Nephron (organoid): ENCODE measurements around the gene VANGL2.
A peak's percentile ranks its signal among the peaks of the same experiment; 100 is the strongest.

ENCODE experiments used
- H3K27ac Mint-ChIP-seq, 3 experiments: 2 replicates each; pipeline ENCODE4 v1.8.0; 2020; ENCODE audit warnings: mixed read lengths in 3 of 3, mild to moderate bottlenecking in 2 of 3, moderate library complexity in 1 of 3
- H3K27me3 Mint-ChIP-seq: 2 replicates; pipeline ENCODE4 v1.8.0; 2021; ENCODE audit warnings: low read depth, mild to moderate bottlenecking, moderate library complexity, mixed read lengths
- H3K36me3 Mint-ChIP-seq: 2 replicates; pipeline ENCODE4 v1.8.0; 2020; ENCODE audit warnings: low read depth, mixed read lengths
- H3K4me1 Mint-ChIP-seq: 2 replicates; pipeline ENCODE4 v1.8.0; 2020; ENCODE audit warnings: mixed read lengths
- H3K4me3 Mint-ChIP-seq, 3 experiments: 2 replicates each; pipeline ENCODE4 v1.8.0; 2020; ENCODE audit warnings: mild to moderate bottlenecking in 3 of 3, mixed read lengths in 3 of 3, moderate library complexity in 2 of 3
- H3K9me3 Mint-ChIP-seq: 2 replicates; pipeline ENCODE4 v1.8.0; 2020; ENCODE audit warnings: mixed read lengths
- TF ChIP-seq, protein P1 (sequence below), 3 experiments: fragments of 200-600 bp; sonication (generic); IDR thresholded peaks; one replicate each; pipeline ENCODE4 v1.5.0; 2021; ENCODE audit warnings: antibody characterized with exemption in 3 of 3; ENCODE audit not compliant: unreplicated experiment in 3 of 3

VANGL2 gene

DNA sequence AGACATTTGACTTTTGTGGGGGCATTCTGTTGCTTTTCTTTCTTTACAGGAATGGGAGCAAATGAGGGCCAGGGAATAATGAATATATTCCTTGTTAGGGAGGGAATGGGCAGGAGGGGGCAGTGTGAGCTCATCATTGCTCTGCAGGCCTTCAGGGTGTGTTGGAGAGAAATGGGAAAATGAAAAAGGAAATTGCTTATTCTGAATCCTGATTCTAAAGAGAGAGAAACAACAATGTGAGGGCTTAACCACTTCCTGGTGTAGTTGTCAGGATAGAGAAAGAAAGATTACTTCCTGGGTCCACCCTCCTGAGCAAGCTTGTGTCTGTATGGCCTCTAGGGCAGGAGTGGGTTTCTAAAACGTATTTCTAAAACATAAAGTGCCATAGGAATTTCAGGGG is 28.3 kb downstream of the VANGL2 start:
- peaks cover 5% of the 10 kb centered on the region for H3K4me1 Mint-ChIP-seq
- TF ChIP-seq, protein P1, sequence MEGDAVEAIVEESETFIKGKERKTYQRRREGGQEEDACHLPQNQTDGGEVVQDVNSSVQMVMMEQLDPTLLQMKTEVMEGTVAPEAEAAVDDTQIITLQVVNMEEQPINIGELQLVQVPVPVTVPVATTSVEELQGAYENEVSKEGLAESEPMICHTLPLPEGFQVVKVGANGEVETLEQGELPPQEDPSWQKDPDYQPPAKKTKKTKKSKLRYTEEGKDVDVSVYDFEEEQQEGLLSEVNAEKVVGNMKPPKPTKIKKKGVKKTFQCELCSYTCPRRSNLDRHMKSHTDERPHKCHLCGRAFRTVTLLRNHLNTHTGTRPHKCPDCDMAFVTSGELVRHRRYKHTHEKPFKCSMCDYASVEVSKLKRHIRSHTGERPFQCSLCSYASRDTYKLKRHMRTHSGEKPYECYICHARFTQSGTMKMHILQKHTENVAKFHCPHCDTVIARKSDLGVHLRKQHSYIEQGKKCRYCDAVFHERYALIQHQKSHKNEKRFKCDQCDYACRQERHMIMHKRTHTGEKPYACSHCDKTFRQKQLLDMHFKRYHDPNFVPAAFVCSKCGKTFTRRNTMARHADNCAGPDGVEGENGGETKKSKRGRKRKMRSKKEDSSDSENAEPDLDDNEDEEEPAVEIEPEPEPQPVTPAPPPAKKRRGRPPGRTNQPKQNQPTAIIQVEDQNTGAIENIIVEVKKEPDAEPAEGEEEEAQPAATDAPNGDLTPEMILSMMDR (IDR thresholded peaks at IDR 0.05; ENCODE audit: unreplicated experiment in 3 of 3): peak; percentile 53 to 56 (median 54)
- H3K36me3 Mint-ChIP-seq: peaks cover 36% of the 10 kb centered on the region
- no peaks in the 10 kb centered on the region for H3K27me3 Mint-ChIP-seq
- peak overlapping the region; percentile 31 to 61 (median 57) for H3K27ac Mint-ChIP-seq
- no peaks in the 10 kb centered on the region for H3K9me3 Mint-ChIP-seq
- H3K4me3 Mint-ChIP-seq: no peak overlapping the region

DNA sequence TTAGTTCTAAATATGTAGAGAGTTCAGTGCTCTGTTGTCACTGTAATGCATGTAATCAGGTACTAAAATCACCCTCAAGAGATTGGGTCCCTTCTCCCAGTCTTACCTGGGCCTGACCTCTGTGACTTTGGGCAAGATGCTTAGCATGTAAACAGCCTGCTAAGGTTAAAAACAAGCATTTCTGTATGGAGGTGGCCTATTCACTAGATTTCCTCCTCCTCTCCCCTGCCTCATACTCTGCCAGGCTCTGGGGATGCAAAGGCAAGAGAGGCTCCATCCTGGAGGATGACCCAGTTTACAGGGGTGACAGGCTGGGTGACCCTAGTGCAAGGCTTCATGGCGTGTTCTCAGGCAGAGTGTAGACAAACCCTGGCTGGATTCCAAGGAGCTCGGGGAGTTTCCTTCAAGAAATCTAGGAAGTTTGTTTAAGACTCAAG is 28.8 kb downstream of the VANGL2 start:
- no peak overlapping the region for H3K4me3 Mint-ChIP-seq
- H3K27ac Mint-ChIP-seq: peak overlapping the region in 2 of 3 experiments; percentile 57 to 61
- H3K4me1 Mint-ChIP-seq: peaks cover 5% of the 10 kb centered on the region
- TF ChIP-seq, protein P1 (IDR thresholded peaks at IDR 0.05; ENCODE audit: unreplicated experiment in 3 of 3): no peak
- H3K36me3 Mint-ChIP-seq: peaks cover 35% of the 10 kb centered on the region
- no peaks in the 10 kb centered on the region for H3K9me3 Mint-ChIP-seq
- no peaks in the 10 kb centered on the region for H3K27me3 Mint-ChIP-seq

DNA sequence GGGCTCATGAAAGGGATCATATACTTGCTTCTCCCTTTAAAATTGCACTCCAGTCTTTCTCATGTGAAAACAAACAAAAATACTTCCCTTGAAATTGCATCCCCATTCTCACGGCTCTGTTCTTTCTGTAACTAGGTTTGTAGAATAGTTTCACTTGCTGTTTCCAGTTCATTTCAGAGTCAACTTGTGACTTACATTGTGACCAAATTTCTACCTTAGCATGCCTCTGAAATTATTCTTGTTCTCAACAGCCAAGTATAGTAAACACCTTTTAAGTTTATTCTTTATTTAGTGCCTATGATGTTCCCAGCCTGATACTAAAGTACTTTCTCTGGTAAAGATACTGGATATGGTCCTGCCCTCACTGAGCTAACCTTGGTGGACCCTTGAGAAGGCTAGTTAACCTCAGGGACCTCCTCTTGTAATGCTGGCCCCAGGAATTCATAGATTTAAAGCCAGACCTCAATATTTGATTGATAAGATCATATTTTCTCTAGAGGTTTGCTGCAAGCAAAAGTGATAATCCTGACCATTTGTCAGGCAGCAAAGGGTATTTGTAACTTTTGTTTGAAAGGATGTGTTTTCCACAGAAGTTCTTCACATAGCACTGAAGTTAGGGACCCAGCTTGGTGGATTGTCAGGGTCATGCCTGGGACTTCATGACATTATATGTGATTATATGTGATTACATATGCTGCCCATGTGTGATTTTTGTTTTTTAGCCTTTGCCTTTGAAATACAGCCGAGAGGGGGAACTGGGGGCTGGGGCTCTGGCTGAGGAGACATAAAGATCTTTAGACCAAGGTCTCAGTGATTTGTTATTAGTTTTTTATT is 29.6 kb downstream of the VANGL2 start:
- peaks cover 27% of the 10 kb centered on the region for H3K36me3 Mint-ChIP-seq
- H3K9me3 Mint-ChIP-seq: no peaks in the 10 kb centered on the region
- no peak overlapping the region for H3K4me3 Mint-ChIP-seq
- H3K4me1 Mint-ChIP-seq: peaks cover 5% of the 10 kb centered on the region
- TF ChIP-seq, protein P1 (IDR thresholded peaks at IDR 0.05; ENCODE audit: unreplicated experiment in 3 of 3): no peak
- no peak overlapping the region for H3K27ac Mint-ChIP-seq
- no peaks in the 10 kb centered on the region for H3K27me3 Mint-ChIP-seq

DNA sequence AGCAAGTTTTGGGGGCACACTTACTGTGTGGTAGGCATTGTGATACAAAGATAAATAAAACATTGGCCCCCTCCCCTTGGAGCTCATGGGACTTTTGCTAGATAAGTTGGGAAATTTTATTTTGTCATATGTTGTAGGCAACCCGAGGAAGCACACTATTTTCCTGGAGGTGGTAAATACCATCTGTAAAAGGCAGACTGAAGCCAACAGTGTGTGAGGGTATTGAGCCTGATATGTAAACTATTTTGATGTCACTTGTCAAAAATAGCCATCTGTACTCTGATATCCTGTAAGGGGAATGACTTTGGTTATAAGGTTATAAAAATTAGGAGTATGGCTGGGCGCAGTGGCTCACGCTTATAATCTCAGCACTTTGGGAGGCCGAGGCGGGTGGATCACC is 30.6 kb downstream of the VANGL2 start:
- H3K4me3 Mint-ChIP-seq: no peak overlapping the region
- H3K4me1 Mint-ChIP-seq: peaks cover 5% of the 10 kb centered on the region
- H3K27me3 Mint-ChIP-seq: no peaks in the 10 kb centered on the region
- TF ChIP-seq, protein P1 (IDR thresholded peaks at IDR 0.05; ENCODE audit: unreplicated experiment in 3 of 3): no peak
- no peak overlapping the region for H3K27ac Mint-ChIP-seq
- H3K9me3 Mint-ChIP-seq: no peaks in the 10 kb centered on the region
- peaks cover 18% of the 10 kb centered on the region for H3K36me3 Mint-ChIP-seq

- no peak overlapping the region for H3K4me3 Mint-ChIP-seq
- H3K36me3 Mint-ChIP-seq: peaks cover 12% of the 10 kb centered on the region
- peaks cover 5% of the 10 kb centered on the region for H3K4me1 Mint-ChIP-seq
- no peak overlapping the region for H3K27ac Mint-ChIP-seq
- no peaks in the 10 kb centered on the region for H3K9me3 Mint-ChIP-seq
- TF ChIP-seq, protein P1 (IDR thresholded peaks at IDR 0.05; ENCODE audit: unreplicated experiment in 3 of 3): no peak
- no peaks in the 10 kb centered on the region for H3K27me3 Mint-ChIP-seq
These were observed 31.2 kb downstream of the VANGL2 start for GRCh38 chr1:160431571-160431970.

DNA sequence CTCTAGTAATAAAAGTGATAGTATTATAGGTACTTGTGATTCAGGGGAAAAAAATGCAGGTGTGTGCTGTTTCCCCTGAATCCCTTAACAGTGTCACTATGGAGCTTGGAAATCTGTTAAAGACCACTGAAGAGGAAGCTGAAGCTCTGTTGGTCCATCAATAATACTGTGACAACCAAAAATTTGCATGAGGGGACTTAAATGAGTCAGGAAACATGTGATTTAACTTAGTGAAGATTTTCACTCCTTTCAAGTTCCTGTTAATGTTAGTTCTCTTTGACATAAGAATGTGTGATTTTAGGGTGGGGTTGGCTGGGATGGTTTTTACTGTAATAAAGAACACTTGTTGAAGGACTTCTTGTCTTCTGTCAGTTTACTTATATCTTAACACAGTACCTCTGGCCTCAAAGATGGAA is 32.0 kb downstream of the VANGL2 start:
- no peak overlapping the region for H3K4me3 Mint-ChIP-seq
- peaks cover 7% of the 10 kb centered on the region for H3K36me3 Mint-ChIP-seq
- no peaks in the 10 kb centered on the region for H3K9me3 Mint-ChIP-seq
- no peak overlapping the region for H3K27ac Mint-ChIP-seq
- H3K27me3 Mint-ChIP-seq: no peaks in the 10 kb centered on the region
- TF ChIP-seq, protein P1 (IDR thresholded peaks at IDR 0.05; ENCODE audit: unreplicated experiment in 3 of 3): no peak
- H3K4me1 Mint-ChIP-seq: peaks cover 5% of the 10 kb centered on the region
